Endothelial cell of umbilical vein (primary cell): ENCODE results near the gene STOML1. TPM values are rescaled to one million over a fixed set of nuclear protein-coding genes. Genes with fewer than 3 reads are reported as not detected.

ENCODE experiments used
- BruUV-seq: library from RNA; stranded (reverse); fragments of 400-500 nt; replicated peaks from 2 replicates; lab custom pipeline; 2021; lab: Mats Ljungman, UMichigan
- CTCF ChIA-PET: fragments of 300-600, 350-600 bp; sonication (Branson Sonifier 250); formaldehyde crosslinking; loops from one replicate; lab custom pipeline; 2021; ENCODE audit warnings: antibody characterized with exemption, inconsistent platforms; lab: Charles Lee
- POLR2A ChIA-PET: fragments of 300-600, 350-600 bp; sonication (Branson Sonifier 250); formaldehyde crosslinking; loops from one replicate; lab custom pipeline; 2021; ENCODE audit warnings: antibody characterized with exemption, inconsistent platforms; lab: Charles Lee
- DNase-seq: peaks from one replicate; pipeline ENCODE4 v3.0.0-alpha.2; 2011; ENCODE audit warnings: low read depth, low spot score
- FAIRE-seq: peaks from 2 replicates; lab custom pipeline; 2011; peaks lifted over from hg19 to GRCh38; lab: Jason Lieb, UNC
- H2AFZ ChIP-seq: 2 replicates; pipeline ENCODE4 v1.6.0; 2012; ENCODE audit warnings: low read depth, low read length, control low read depth, inconsistent platforms
- H3K27ac ChIP-seq: 2 replicates; pipeline ENCODE4 v1.5.1; 2011; ENCODE audit warnings: low read depth, mild to moderate bottlenecking, control low read depth, low read length, moderate library complexity; ENCODE audit not compliant: insufficient read depth
- H3K27me3 ChIP-seq, 2 experiments: 2 replicates each; pipeline versions ENCODE4 v1.6.0 to v1.6.1; 2011; ENCODE audit warnings: low read length in 2 of 2, mixed read lengths in 1 of 2; ENCODE audit not compliant: control insufficient read depth in 2 of 2, insufficient read depth in 2 of 2
- H3K36me3 ChIP-seq, 2 experiments: 2 replicates in 1 of 2; 3 replicates in 1 of 2; pipeline ENCODE4 v1.5.1; 2011; ENCODE audit warnings: low read length in 2 of 2, mild to moderate bottlenecking in 1 of 2, moderate library complexity in 1 of 2; ENCODE audit not compliant: control insufficient read depth in 2 of 2, insufficient read depth in 2 of 2; ENCODE audit errors: extremely low read depth in 1 of 2
- H3K4me1 ChIP-seq: 3 replicates; pipeline ENCODE4 v1.5.1; 2011; ENCODE audit warnings: mild to moderate bottlenecking, low read length; ENCODE audit not compliant: control insufficient read depth, insufficient read depth; ENCODE audit errors: extremely low read depth
- H3K4me2 ChIP-seq: 2 replicates; pipeline ENCODE4 v1.6.1; 2011; ENCODE audit warnings: low read length, control low read depth, mixed read lengths; ENCODE audit not compliant: insufficient read depth
- H3K4me3 ChIP-seq, 3 experiments: fragments of 200-600 bp in 1 of 3; sonication (generic), shearing (Covaris generic) in 1 of 3; replicated peaks in 1 of 3; 2 replicates each; pipeline ENCODE4 v1.5.1; 2011 to 2016; ENCODE audit warnings: control low read depth in 3 of 3, low read length in 3 of 3, mild to moderate bottlenecking in 2 of 3, inconsistent platforms in 1 of 3, low read depth in 1 of 3, moderate library complexity in 1 of 3; ENCODE audit not compliant: insufficient read depth in 1 of 3
- H3K79me2 ChIP-seq: 2 replicates; pipeline ENCODE4 v1.6.0; 2012; ENCODE audit warnings: low read length, inconsistent platforms; ENCODE audit not compliant: control insufficient read depth, insufficient read depth
- H3K9ac ChIP-seq: replicated peaks from 2 replicates; pipeline ENCODE3; 2011; ENCODE audit warnings: low read length, control low read depth; ENCODE audit not compliant: insufficient read depth; ENCODE audit errors: extremely low read depth
- H3K9me1 ChIP-seq: replicated peaks from 3 replicates; pipeline ENCODE4 v1.6.0; 2011; ENCODE audit warnings: mild to moderate bottlenecking, low read length; ENCODE audit not compliant: control insufficient read depth, insufficient read depth; ENCODE audit errors: extremely low read depth
- H3K9me3 ChIP-seq: replicated peaks from 2 replicates; pipeline ENCODE4 v1.5.1; 2012; ENCODE audit warnings: low read length, inconsistent platforms; ENCODE audit not compliant: control insufficient read depth, insufficient read depth
- H4K20me1 ChIP-seq: replicated peaks from 2 replicates; pipeline ENCODE3; 2011; ENCODE audit warnings: mild to moderate bottlenecking, low read length; ENCODE audit not compliant: control insufficient read depth, insufficient read depth; ENCODE audit errors: extremely low read depth
- CTCF ChIP-seq, 2 donors: IDR thresholded peaks; 1 replicate in 1 of 2; 2 replicates in 1 of 2; pipeline ENCODE4 v1.5.1; 2011; ENCODE audit warnings: low read length in 2 of 2, mild to moderate bottlenecking in 2 of 2, moderate library complexity in 2 of 2, control low read depth in 1 of 2, inconsistent platforms in 1 of 2, low read depth in 1 of 2; ENCODE audit not compliant: insufficient read depth in 1 of 2; ENCODE audit errors: extremely low read depth in 1 of 2
- EZH2 ChIP-seq: IDR thresholded peaks from 2 replicates; pipeline ENCODE4 v1.6.1; 2012; ENCODE audit warnings: borderline replicate concordance, low read depth, mild to moderate bottlenecking, moderate library complexity, low read length, inconsistent platforms; ENCODE audit not compliant: severe bottlenecking
- FOS ChIP-seq: IDR thresholded peaks from 2 replicates; pipeline ENCODE4 v1.6.1; 2011; ENCODE audit warnings: mild to moderate bottlenecking, low read length, moderate library complexity, borderline replicate concordance; ENCODE audit not compliant: insufficient read depth
- GATA2 ChIP-seq: IDR thresholded peaks from 2 replicates; pipeline ENCODE4 v1.7.0; 2011; ENCODE audit warnings: low read depth, mild to moderate bottlenecking, moderate library complexity, mixed read lengths, low read length; ENCODE audit not compliant: insufficient read length, insufficient read depth
- JUN ChIP-seq: IDR thresholded peaks from 2 replicates; pipeline ENCODE4 v1.6.1; 2011; ENCODE audit warnings: borderline replicate concordance, low read depth; ENCODE audit not compliant: insufficient read length, insufficient read depth
- MAX ChIP-seq: IDR thresholded peaks from 2 replicates; pipeline ENCODE4 v1.6.1; 2011; ENCODE audit not compliant: insufficient read depth, insufficient read length
- MYC ChIP-seq: IDR thresholded peaks from one replicate; pipeline ENCODE4 v1.6.1; 2011; ENCODE audit warnings: mild to moderate bottlenecking, low read depth, low read length
- POLR2A ChIP-seq: IDR thresholded peaks from 2 replicates; pipeline ENCODE4 v1.6.1; 2012; ENCODE audit warnings: low read depth, mild to moderate bottlenecking, control low read depth, low read length
- POLR2AphosphoS5 ChIP-seq: IDR thresholded peaks from 2 replicates; pipeline ENCODE4 v1.6.1; 2012; ENCODE audit warnings: low read depth, mild to moderate bottlenecking, control low read depth, low read length, moderate library complexity; ENCODE audit not compliant: insufficient read depth
- dilution Hi-C: fragments of 300-500 bp; cut with MboI; formaldehyde crosslinking; loops from one replicate; pipeline ENCODE4 v1.15.0; 2019; ENCODE audit warnings: low sequenced_read_pairs; ENCODE audit not compliant: extremely low pct_ligation_motif_present
- intact Hi-C: fragments of 100-400 bp; cut with micrococcal nuclease; formaldehyde crosslinking; loops from one replicate; pipeline ENCODE4 v1.10.0; 2022
- polyA plus RNA-seq, 4 experiments: library from polyadenylated mRNA; depleted of rRNA in 3 of 4; stranded (reverse) in 3 of 4; unstranded in 1 of 4; fragments of >200 nt; gene quantifications; 2 replicates each; pipeline versions ENCODE4 v1.2.1 to v1.2.3, GENCODE V29; 2011 to 2012; ENCODE audit warnings: missing spikeins in 1 of 4
- total RNA-seq: library from RNA; stranded (reverse); gene quantifications from 2 replicates; pipeline ENCODE4 v1.2.3, GENCODE V29; 2021

The STOML1 gene
- total and polyA plus RNA-seq, 2 donors (not counting 3 experiments of a cell fraction or from before 2014, with no cell fraction given), result 12.9 to 15.4 TPM

DNA sequence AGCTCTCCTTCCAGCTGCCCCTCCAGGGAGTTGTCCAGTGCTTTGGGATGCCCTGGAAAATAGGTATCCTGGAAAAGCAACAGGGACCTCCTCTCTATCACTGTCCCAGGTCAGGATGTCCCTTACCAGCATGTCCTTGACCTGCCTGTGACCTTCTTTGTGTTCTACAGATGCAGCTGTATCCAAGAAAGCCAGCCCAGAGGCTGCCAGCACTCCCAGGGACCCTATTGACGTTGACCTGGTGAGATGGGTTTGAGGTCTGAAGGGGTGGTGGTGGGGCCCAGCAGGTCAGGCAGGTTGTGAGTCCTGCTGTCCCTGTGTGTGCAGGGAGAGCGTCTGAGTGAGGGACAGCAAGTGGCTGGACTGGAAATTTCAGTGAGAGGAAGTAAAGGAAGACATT, 32.6 kb upstream of the STOML1 start:
- ChIA-PET POLR2A (no interaction called here), CTCF (interaction anchor here (0.8 to 3.3 kb wide), 11 partner anchors 8 to 151 kb away, joined by 3 to 40 read pairs (median 5); partner anchors contain the start of gene PML)
- Histone ChIP-seq H3K27me3 (no peaks in the 10 kb centered on the region), H3K4me2 (no peak overlapping the region), H3K9ac (no peak overlapping the region), H2AFZ (no peak overlapping the region), H3K27ac (peak overlapping the region; percentile 62), H3K79me2 (peaks cover 37% of the 10 kb centered on the region), H3K9me1 (no peaks in the 10 kb centered on the region), H4K20me1 (no peaks in the 10 kb centered on the region), H3K4me1 (peaks cover 22% of the 10 kb centered on the region), H3K9me3 (no peaks in the 10 kb centered on the region), H3K4me3 (no peak overlapping the region), H3K36me3 (peaks cover 6 to 22% of the 10 kb centered on the region in 2 experiments)
- intact Hi-C loops (loop anchor here (1.0 kb wide), 3 partner anchors 13 to 42 kb away; partner anchors contain the start of gene STOML1), dilution Hi-C loops (no loop called here)
- BruUV-seq, result no TSS peak
- TF ChIP-seq FOS, result no peak
- DNase-seq, result peak; percentile 15
- no peak for FAIRE-seq

DNA sequence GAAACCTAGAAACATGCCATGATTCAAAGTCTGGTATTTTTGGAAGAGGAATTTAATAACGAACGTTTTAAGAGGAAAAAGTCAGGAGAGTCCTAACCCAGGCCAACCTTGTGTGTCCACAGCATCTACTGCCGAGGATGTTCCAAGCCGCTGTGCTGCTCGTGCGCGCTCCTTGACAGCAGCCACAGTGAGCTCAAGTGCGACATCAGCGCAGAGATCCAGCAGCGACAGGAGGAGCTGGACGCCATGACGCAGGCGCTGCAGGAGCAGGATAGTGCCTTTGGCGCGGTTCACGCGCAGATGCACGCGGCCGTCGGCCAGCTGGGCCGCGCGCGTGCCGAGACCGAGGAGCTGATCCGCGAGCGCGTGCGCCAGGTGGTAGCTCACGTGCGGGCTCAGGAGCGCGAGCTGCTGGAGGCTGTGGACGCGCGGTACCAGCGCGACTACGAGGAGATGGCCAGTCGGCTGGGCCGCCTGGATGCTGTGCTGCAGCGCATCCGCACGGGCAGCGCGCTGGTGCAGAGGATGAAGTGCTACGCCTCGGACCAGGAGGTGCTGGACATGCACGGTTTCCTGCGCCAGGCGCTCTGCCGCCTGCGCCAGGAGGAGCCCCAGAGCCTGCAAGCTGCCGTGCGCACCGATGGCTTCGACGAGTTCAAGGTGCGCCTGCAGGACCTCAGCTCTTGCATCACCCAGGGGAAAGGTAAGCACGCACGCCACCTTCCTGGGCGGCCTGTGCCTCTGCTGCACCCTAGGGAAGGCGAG, 30.8 kb upstream of the STOML1 start:
- intact Hi-C loops (no loop called here), dilution Hi-C loops (no loop called here)
- H4K20me1 ChIP-seq, result no peaks in the 10 kb centered on the region
- POLR2A ChIA-PET, result no interaction called here
- FAIRE-seq, result no peak
- DNase-seq, result no peak
- H3K9me3 ChIP-seq, result no peaks in the 10 kb centered on the region
- H3K4me3 ChIP-seq, result no peak overlapping the region
- TF ChIP-seq GATA2 (no peak), POLR2AphosphoS5 (no peak), JUN (no peak), MYC (no peak), FOS (no peak), MAX (no peak), EZH2 (no peak), POLR2A (no peak), CTCF (IDR thresholded peaks at IDR 0.05; ENCODE audit: extremely low read depth in 1 of 2, insufficient read depth in 1 of 2, low read depth in 1 of 2, low read length in 2 of 2) (no peak)
- H3K79me2 ChIP-seq, result peaks cover 47% of the 10 kb centered on the region
- no peaks in the 10 kb centered on the region for H3K27me3 ChIP-seq
- no peak overlapping the region for H3K27ac ChIP-seq
- no peak overlapping the region for H3K4me2 ChIP-seq
- peaks cover 6 to 25% of the 10 kb centered on the region in 2 experiments for H3K36me3 ChIP-seq
- no peaks in the 10 kb centered on the region for H3K9me1 ChIP-seq
- no peak overlapping the region for H3K9ac ChIP-seq
- CTCF ChIA-PET, result interaction anchor here (0.9 to 1.8 kb wide), 4 partner anchors 11 to 25 kb away, joined by 3 to 9 read pairs (median 3); no protein-coding TSS in a partner anchor
- BruUV-seq, result no TSS peak
- H2AFZ ChIP-seq, result no peak overlapping the region
- peaks cover 22% of the 10 kb centered on the region for H3K4me1 ChIP-seq
